ENCODE data around the gene SLBP. TPM values are rescaled to one million over a fixed set of nuclear protein-coding genes. Genes with fewer than 3 reads are reported as not detected.

SLBP gene
- total and polyA plus RNA-seq, 10 of the 15 experiments (the other 5 are each of a cell fraction or from before 2014, with no cell fraction given) = 94.4 to 278 (median 158) TPM

- POLR2A ChIA-PET = interaction anchor here (1.8 kb wide), 1 partner anchor 15 kb away, joined by 5 read pairs; the partner anchor contains the start of genes TACC3 and TMEM129
- intact Hi-C loops (cut with micrococcal nuclease; ENCODE audit: unreplicated experiment) = no loop called here
- RAD21 ChIA-PET (ENCODE audit: unreplicated experiment) = interaction anchor here (1.9 kb wide), 1 partner anchor 13 kb away, joined by 5 read pairs; no protein-coding TSS in a partner anchor
- H2AFZ ChIP-seq (ENCODE audit: control insufficient read depth, low read depth, low read length) = no peak overlapping the region
- H3K4me2 ChIP-seq (ENCODE audit: control insufficient read depth, insufficient read depth) = peak overlapping the region; percentile 30; the same call in 1 of the 2 replicates
- no peaks in the 10 kb centered on the region; the same call in 1 of the 2 replicates for H4K20me1 ChIP-seq (ENCODE audit: control insufficient read depth, insufficient read depth)
- H3K9ac ChIP-seq (ENCODE audit: control insufficient read depth, insufficient read depth, low read length) = no peak overlapping the region
- no peak overlapping the region for H3K27ac ChIP-seq (ENCODE audit: control insufficient read depth, insufficient read depth)
- CTCF ChIA-PET = interaction anchor here (16.2 kb wide), 1 partner anchor 13 kb away, joined by 258 read pairs; no protein-coding TSS in a partner anchor
- H3K79me2 ChIP-seq (ENCODE audit: control insufficient read depth, insufficient read depth, low read length) = peaks cover 82% of the 10 kb centered on the region
- FAIRE-seq (no peak), DNase-seq (ENCODE audit: low read depth, low spot score) (no peak), ATAC-seq (no peak)
- peaks cover 6 to 29% of the 10 kb centered on the region in 2 experiments for H3K36me3 ChIP-seq (ENCODE audit: control insufficient read depth in 2 of 2, insufficient read depth in 2 of 2, low read length in 1 of 2)
- no peaks in the 10 kb centered on the region for H3K9me3 ChIP-seq (replicated peaks; ENCODE audit: control insufficient read depth, insufficient read depth, low read length)
- no TSS peak for BruUV-seq (replicated peaks)
- TF ChIP-seq E2F8 (IDR thresholded peaks at IDR 0.05; ENCODE audit: low read depth, partially characterized antibody) = no peak
- no peak for TF ChIP-seq IRF4 (IDR thresholded peaks at IDR 0.05; ENCODE audit: low read depth, low read length)
- no peak for TF ChIP-seq NKRF (conservative IDR thresholded peaks at IDR 0.05)
- no peak for TF ChIP-seq PBX3 (IDR thresholded peaks at IDR 0.05; ENCODE audit: insufficient replicate concordance, low read depth, low read length)
- H3K27me3 ChIP-seq (replicated peaks in 1 of 2; ENCODE audit: control insufficient read depth in 2 of 2, insufficient read depth in 2 of 2, low read length in 1 of 2) = no peaks in the 10 kb centered on the region
- in situ Hi-C loops (cut with MboI) = no loop called here
- H3K4me3 ChIP-seq = no peak overlapping the region
- SMC1A ChIA-PET (ENCODE audit: uncharacterized antibody, unreplicated experiment) = interaction anchor here (1.0 kb wide), 1 partner anchor 12 kb away, joined by 4 read pairs; no protein-coding TSS in a partner anchor
- WGBS (ENCODE audit: insufficient coverage, insufficient replicate concordance, low lambda C conversion rate, missing lambda C conversion rate) = 94% methylated on average over 6 of the region's 6 CpGs
- H3K4me1 ChIP-seq (ENCODE audit: control insufficient read depth, insufficient read depth, low read length) = peaks cover 10% of the 10 kb centered on the region
These were observed 6.4 kb downstream of the SLBP start for GRCh38 chr4:1705732-1706131.

Data from GM12878 (cell line).